Loucy (cell line): ENCODE results near the gene SMIM35.

Source experiments
- H2AFZ ChIP-seq: fragments of 200-600 bp; sonication (generic); 2 replicates; pipeline ENCODE4 v1.6.0; 2016; ENCODE audit warnings: antibody characterized with exemption, mild to moderate bottlenecking, low read length, moderate library complexity
- H3F3A ChIP-seq: fragments of 200-600 bp; 2 replicates; pipeline ENCODE4 v1.6.0; 2016; ENCODE audit warnings: antibody characterized with exemption, low read depth, mild to moderate bottlenecking
- H3K27me3 ChIP-seq: fragments of 200-600 bp; sonication (generic); 2 replicates; pipeline ENCODE4 v1.6.1; 2014; ENCODE audit warnings: low read length, mild to moderate bottlenecking; ENCODE audit not compliant: insufficient read depth, poor library complexity, severe bottlenecking
- H3K36me3 ChIP-seq: fragments of 200-600 bp; sonication (generic); 2 replicates; pipeline ENCODE4 v1.6.1; 2016; ENCODE audit warnings: low read length; ENCODE audit not compliant: insufficient read depth
- H3K4me1 ChIP-seq: fragments of 200-600 bp; sonication (generic); 2 replicates; pipeline ENCODE4 v1.5.1; 2014; ENCODE audit warnings: low read length, mild to moderate bottlenecking; ENCODE audit not compliant: insufficient read depth, poor library complexity, severe bottlenecking
- H3K4me2 ChIP-seq: fragments of 200-600 bp; sonication (generic); 2 replicates; pipeline ENCODE4 v1.6.0; 2014; ENCODE audit warnings: antibody characterized with exemption, low read length, low read depth, mild to moderate bottlenecking; ENCODE audit not compliant: poor library complexity, severe bottlenecking
- H3K4me3 ChIP-seq: fragments of 200-600 bp; sonication (generic); 2 replicates; pipeline ENCODE4 v1.5.1; 2014; ENCODE audit warnings: low read length, mild to moderate bottlenecking, mixed read lengths; ENCODE audit not compliant: poor library complexity, severe bottlenecking
- H3K79me2 ChIP-seq: fragments of 200-600 bp; sonication (generic); 2 replicates; pipeline ENCODE4 v1.6.1; 2014; ENCODE audit warnings: low read length; ENCODE audit not compliant: insufficient read depth
- H3K9ac ChIP-seq: fragments of 200-600 bp; sonication (generic); 2 replicates; pipeline ENCODE4 v1.6.0; 2014; ENCODE audit warnings: mild to moderate bottlenecking, low read depth, low read length, moderate library complexity; ENCODE audit not compliant: poor library complexity, severe bottlenecking
- H3K9me2 ChIP-seq: fragments of 200-600 bp; sonication (generic); replicated peaks from 2 replicates; pipeline ENCODE4 v1.6.1; 2016; ENCODE audit warnings: low read depth, low read length, mixed read lengths
- H3K9me3 ChIP-seq: fragments of 200-600 bp; sonication (generic); 2 replicates; pipeline ENCODE4 v1.6.1; 2014; ENCODE audit warnings: mild to moderate bottlenecking, antibody characterized with exemption, low read length, low read depth; ENCODE audit not compliant: insufficient read depth
- H4K20me1 ChIP-seq: fragments of 200-600 bp; sonication (generic); 2 replicates; pipeline ENCODE4 v1.6.0; 2014; ENCODE audit warnings: antibody characterized with exemption, low read length, mild to moderate bottlenecking; ENCODE audit not compliant: insufficient read depth, poor library complexity, severe bottlenecking
- CTCF ChIP-seq: fragments of 200-600 bp; sonication (generic); conservative IDR thresholded peaks from 2 replicates; pipeline ENCODE4 v1.5.1; 2014; ENCODE audit warnings: mild to moderate bottlenecking, antibody characterized with exemption, low read length
- EZH2phosphoT487 ChIP-seq: fragments of 200-600 bp; IDR thresholded peaks from 2 replicates; pipeline ENCODE4 v1.6.1; 2018; ENCODE audit warnings: antibody characterized with exemption, mild to moderate bottlenecking, moderate library complexity, borderline replicate concordance

Gene SMIM35

DNA sequence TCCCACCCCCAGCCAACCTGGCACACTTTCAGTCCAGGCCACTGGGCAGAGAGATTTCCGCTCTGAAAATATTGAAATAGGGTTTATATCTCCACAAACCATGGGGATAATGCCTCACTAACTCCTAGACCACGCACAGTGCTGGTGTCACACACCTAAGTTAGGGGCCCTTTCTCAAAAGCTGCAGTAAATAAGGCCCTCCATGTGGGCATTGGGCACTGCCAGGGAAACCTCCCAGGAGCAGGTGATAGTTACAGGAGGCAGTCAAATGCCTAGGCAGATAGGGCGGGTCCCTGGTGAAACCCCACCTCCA is 103.6 kb downstream of the SMIM35 start:
- Histone ChIP-seq H3K9me2 (no peaks in the 10 kb centered on the region), H3F3A (no peaks in the 10 kb centered on the region), H3K9me3 (no peaks in the 10 kb centered on the region), H4K20me1 (no peaks in the 10 kb centered on the region), H3K36me3 (no peaks in the 10 kb centered on the region), H3K4me3 (no peak overlapping the region), H2AFZ (no peak overlapping the region), H3K27me3 (no peaks in the 10 kb centered on the region), H3K79me2 (no peaks in the 10 kb centered on the region), H3K4me1 (peaks cover 14% of the 10 kb centered on the region), H3K4me2 (no peak overlapping the region), H3K9ac (no peak overlapping the region)
- TF ChIP-seq CTCF: no peak
- TF ChIP-seq EZH2phosphoT487: no peak

GRCh38 chr11:117980720-117981119 is 106.0 kb downstream of the SMIM35 start:
- no peak overlapping the region for H3K9ac ChIP-seq
- no peak overlapping the region for H3K4me3 ChIP-seq

GRCh38 chr11:117980280-117980679 is 106.5 kb downstream of the SMIM35 start:
- no peak overlapping the region for H3K4me3 ChIP-seq
- H4K20me1 ChIP-seq: no peaks in the 10 kb centered on the region
- peaks cover 24% of the 10 kb centered on the region for H3K4me1 ChIP-seq
- H3F3A ChIP-seq: no peaks in the 10 kb centered on the region
- H3K9ac ChIP-seq: no peak overlapping the region
- no peak for TF ChIP-seq CTCF
- no peak for TF ChIP-seq EZH2phosphoT487
- no peaks in the 10 kb centered on the region for H3K9me3 ChIP-seq
- H2AFZ ChIP-seq: no peak overlapping the region
- H3K79me2 ChIP-seq: no peaks in the 10 kb centered on the region
- no peaks in the 10 kb centered on the region for H3K27me3 ChIP-seq
- H3K9me2 ChIP-seq: no peaks in the 10 kb centered on the region
- no peaks in the 10 kb centered on the region for H3K36me3 ChIP-seq
- no peak overlapping the region for H3K4me2 ChIP-seq

More at GRCh38 chr11:117980720-117981119, 106.0 kb downstream of the SMIM35 start:
- H3K27me3 ChIP-seq: no peaks in the 10 kb centered on the region
- no peaks in the 10 kb centered on the region for H3K79me2 ChIP-seq
- no peaks in the 10 kb centered on the region for H3K36me3 ChIP-seq
- no peaks in the 10 kb centered on the region for H4K20me1 ChIP-seq
- TF ChIP-seq CTCF: no peak
- no peak for TF ChIP-seq EZH2phosphoT487
- H3K4me2 ChIP-seq: no peak overlapping the region
- no peaks in the 10 kb centered on the region for H3K9me2 ChIP-seq
- H3K9me3 ChIP-seq: no peaks in the 10 kb centered on the region
- peaks cover 24% of the 10 kb centered on the region for H3K4me1 ChIP-seq
- no peak overlapping the region for H2AFZ ChIP-seq
- H3F3A ChIP-seq: no peaks in the 10 kb centered on the region
